HG03039 (cell line): Measurements from ENCODE around the gene BHLHE41.

Source experiments
- ATAC-seq: cut with Tn5 transposase; IDR thresholded peaks from one replicate; pipeline ENCODE4 v1.9.1; 2021; ENCODE audit warnings: mild to moderate bottlenecking, moderate library complexity; ENCODE audit not compliant: unreplicated experiment

BHLHE41 gene

DNA sequence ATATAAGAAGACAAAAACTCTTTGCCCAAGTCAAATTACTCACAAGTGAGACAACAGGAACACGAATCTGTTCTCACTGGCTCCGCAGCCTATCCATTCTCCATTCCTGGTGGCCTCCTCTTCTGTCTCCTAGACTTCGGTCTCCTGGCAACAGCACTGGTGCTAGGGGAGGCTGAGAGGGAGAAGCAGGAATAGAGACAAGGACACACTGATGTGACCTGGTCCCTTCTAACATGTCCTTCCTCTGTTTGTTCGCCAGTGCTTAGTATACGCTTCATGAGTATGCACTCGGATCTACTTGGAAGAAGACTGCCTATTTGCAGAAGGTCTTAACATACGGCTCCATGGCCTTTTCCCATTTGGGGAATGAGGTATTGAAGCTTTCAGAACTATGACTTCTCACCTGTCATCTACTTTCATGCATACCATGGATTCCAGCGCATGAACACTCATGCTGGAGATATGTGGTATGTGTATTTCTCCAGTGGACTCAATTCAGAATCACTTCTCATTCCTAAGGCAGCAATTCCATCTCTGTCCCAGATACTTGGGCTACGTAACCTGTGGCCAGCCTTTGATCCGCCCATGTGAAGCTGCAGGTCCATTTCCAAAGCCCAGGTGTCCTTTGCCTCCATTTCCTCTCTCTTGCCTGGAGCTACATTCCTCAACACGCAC lies 33.9 kb downstream of the BHLHE41 start:
- ATAC-seq: no peak

DNA sequence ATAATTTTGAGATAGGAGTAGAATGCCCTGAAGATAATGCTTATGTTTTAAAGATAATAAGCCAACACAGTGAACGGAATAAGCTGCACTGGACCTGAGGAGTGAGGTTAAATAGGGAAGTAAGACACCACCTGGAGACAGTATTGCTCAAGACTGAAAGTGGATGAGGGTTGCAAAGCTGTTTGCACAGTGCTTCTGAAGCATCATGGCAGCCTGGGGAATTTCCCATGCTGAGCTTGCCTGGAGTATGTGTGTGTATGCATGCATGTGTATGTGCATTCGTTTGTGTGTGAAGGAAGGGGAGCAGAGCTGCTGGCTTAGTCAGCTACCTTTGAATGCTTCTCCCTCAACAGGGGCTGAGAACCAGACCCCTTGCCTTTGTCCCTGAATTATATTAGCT lies 35.8 kb downstream of the BHLHE41 start:
- ATAC-seq: peak; percentile 98

DNA sequence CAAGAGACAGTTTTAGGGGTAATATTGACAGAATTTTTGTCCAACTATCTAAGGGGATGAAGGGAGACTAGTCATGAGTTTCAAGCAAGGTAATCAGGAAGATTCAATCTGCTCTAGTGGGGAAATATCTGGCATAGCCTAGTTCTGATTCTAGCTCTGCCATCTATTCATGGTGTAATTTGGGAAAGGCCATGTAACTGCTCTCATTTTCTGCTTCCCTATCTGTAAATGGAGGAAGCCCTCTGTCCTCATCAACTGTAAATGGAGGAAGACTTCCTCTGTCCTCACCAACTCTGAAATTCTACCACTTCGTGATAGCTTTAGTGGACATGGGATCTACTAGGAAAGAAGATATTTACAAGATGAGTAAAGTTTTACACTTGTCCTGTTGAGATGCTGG lies 37.9 kb downstream of the BHLHE41 start:
- no peak for ATAC-seq

DNA sequence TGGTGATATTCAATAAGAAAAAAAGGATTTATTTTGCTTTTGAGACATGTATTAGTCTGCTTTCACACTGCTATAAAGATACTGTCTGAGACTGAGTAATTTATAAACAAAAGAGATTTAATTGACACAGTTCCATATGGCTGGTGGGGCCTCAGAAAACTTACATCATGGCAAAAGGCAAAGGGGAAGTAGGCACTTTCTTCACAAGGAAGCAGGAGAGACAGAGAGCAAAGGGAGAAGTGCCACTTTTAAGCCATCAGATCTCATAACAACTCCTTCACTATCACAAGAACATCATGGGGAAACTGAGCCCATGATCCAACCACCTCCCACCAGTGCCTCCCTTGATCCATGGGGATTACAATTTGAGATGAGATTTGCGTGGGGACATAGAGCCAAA lies 43.9 kb downstream of the BHLHE41 start:
- ATAC-seq: no peak

DNA sequence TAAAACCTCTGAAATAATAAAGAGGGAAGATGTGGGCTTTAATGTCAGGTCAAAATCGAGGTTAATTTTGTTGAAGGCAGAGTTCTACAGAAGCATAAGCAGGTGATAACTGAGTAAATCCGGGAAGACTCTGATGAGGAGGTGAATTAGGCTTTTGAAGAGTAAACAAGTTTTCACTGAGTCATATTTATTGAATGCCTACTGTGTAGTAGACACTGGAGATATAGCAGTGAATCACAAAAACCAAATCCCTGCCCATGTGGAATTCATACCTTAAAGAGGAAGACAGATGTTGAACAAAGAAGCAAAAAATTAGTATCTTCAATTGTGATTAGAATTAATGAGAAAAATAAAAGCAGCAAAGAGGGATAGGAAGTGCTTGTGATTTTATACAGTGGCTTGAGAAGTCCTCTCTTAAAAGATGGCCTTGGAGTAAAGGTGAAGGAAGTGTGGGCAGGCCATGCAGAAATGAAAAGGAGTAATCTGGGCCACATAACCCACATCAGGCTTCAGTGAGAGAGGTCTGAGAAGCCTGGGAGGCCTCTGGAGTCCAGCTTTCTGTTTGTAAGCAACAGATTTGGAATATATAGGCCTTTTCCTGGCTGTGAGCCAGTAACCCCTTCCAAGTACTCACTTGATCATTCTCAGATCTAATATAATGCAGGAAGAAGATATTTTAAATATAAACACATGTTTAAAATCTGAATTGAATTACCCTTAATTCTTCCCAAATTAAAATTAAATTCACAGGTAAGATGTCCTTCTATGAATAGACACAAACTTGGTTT lies 46.7 kb downstream of the BHLHE41 start:
- ATAC-seq: no peak
